ENCODE results near the gene TRPM3.

The TRPM3 gene

GRCh38 chr9:71073494-71073893, 47.9 kb downstream of the TRPM3 start:
- Histone ChIP-seq H3K4me3 (ENCODE audit: low read depth in 1 of 2, low read length in 2 of 2) (no peak overlapping the region), H3K36me3 (ENCODE audit: control insufficient read depth in 1 of 2, insufficient read depth in 2 of 2, low read length in 2 of 2) (no peaks in the 10 kb centered on the region), H3K27ac (ENCODE audit: low read depth, low read length) (no peak overlapping the region), H3K9ac (ENCODE audit: low read depth in 1 of 2, low read length in 2 of 2) (no peak overlapping the region), H3K27me3 (ENCODE audit: control insufficient read depth in 1 of 2, insufficient read depth in 2 of 2, low read length in 2 of 2) (no peaks in the 10 kb centered on the region), H3K4me1 (ENCODE audit: control insufficient read depth in 1 of 2, insufficient read depth in 2 of 2, low read length in 2 of 2) (no peaks in the 10 kb centered on the region), H3K9me3 (ENCODE audit: control insufficient read depth in 1 of 2, low read length in 2 of 2) (no peaks in the 10 kb centered on the region)

GRCh38 chr9:71072587-71072986, 48.8 kb downstream of the TRPM3 start:
- H3K27ac ChIP-seq (ENCODE audit: low read depth, low read length), result no peak overlapping the region
- no peak overlapping the region for H3K4me3 ChIP-seq (ENCODE audit: low read depth in 1 of 2, low read length in 2 of 2)
- H3K9me3 ChIP-seq (ENCODE audit: control insufficient read depth in 1 of 2, low read length in 2 of 2), result no peaks in the 10 kb centered on the region
- no peak overlapping the region for H3K9ac ChIP-seq (ENCODE audit: low read depth in 1 of 2, low read length in 2 of 2)
- H3K27me3 ChIP-seq (ENCODE audit: control insufficient read depth in 1 of 2, insufficient read depth in 2 of 2, low read length in 2 of 2), result no peaks in the 10 kb centered on the region
- no peaks in the 10 kb centered on the region for H3K4me1 ChIP-seq (ENCODE audit: control insufficient read depth in 1 of 2, insufficient read depth in 2 of 2, low read length in 2 of 2)
- no peaks in the 10 kb centered on the region for H3K36me3 ChIP-seq (ENCODE audit: control insufficient read depth in 1 of 2, insufficient read depth in 2 of 2, low read length in 2 of 2)

- Histone ChIP-seq H3K36me3 (ENCODE audit: control insufficient read depth in 1 of 2, insufficient read depth in 2 of 2, low read length in 2 of 2) (no peaks in the 10 kb centered on the region), H3K4me3 (ENCODE audit: low read depth in 1 of 2, low read length in 2 of 2) (no peak overlapping the region), H3K27ac (ENCODE audit: low read depth, low read length) (no peak overlapping the region), H3K4me1 (ENCODE audit: control insufficient read depth in 1 of 2, insufficient read depth in 2 of 2, low read length in 2 of 2) (no peaks in the 10 kb centered on the region), H3K9me3 (ENCODE audit: control insufficient read depth in 1 of 2, low read length in 2 of 2) (no peaks in the 10 kb centered on the region), H3K27me3 (ENCODE audit: control insufficient read depth in 1 of 2, insufficient read depth in 2 of 2, low read length in 2 of 2) (no peaks in the 10 kb centered on the region), H3K9ac (ENCODE audit: low read depth in 1 of 2, low read length in 2 of 2) (no peak overlapping the region)
These were observed 49.8 kb downstream of the TRPM3 start for GRCh38 chr9:71071633-71072032.

- Histone ChIP-seq H3K4me3 (ENCODE audit: low read depth in 1 of 2, low read length in 2 of 2) (no peak overlapping the region), H3K4me1 (ENCODE audit: control insufficient read depth in 1 of 2, insufficient read depth in 2 of 2, low read length in 2 of 2) (no peaks in the 10 kb centered on the region)
These were observed 62.8 kb downstream of the TRPM3 start for GRCh38 chr9:71058660-71059059.

GRCh38 chr9:71052287-71052686, 69.1 kb downstream of the TRPM3 start:
- Histone ChIP-seq H3K27me3 (ENCODE audit: control insufficient read depth in 1 of 2, insufficient read depth in 2 of 2, low read length in 2 of 2) (no peaks in the 10 kb centered on the region), H3K36me3 (ENCODE audit: control insufficient read depth in 1 of 2, insufficient read depth in 2 of 2, low read length in 2 of 2) (no peaks in the 10 kb centered on the region), H3K27ac (ENCODE audit: low read depth, low read length) (no peak overlapping the region), H3K4me1 (ENCODE audit: control insufficient read depth in 1 of 2, insufficient read depth in 2 of 2, low read length in 2 of 2) (no peaks in the 10 kb centered on the region), H3K9me3 (ENCODE audit: control insufficient read depth in 1 of 2, low read length in 2 of 2) (no peaks in the 10 kb centered on the region), H3K4me3 (ENCODE audit: low read depth in 1 of 2, low read length in 2 of 2) (no peak overlapping the region), H3K9ac (ENCODE audit: low read depth in 1 of 2, low read length in 2 of 2) (no peak overlapping the region)

More at GRCh38 chr9:71058660-71059059, 62.8 kb downstream of the TRPM3 start:
- H3K27ac ChIP-seq (ENCODE audit: low read depth, low read length), result no peak overlapping the region
- no peaks in the 10 kb centered on the region for H3K36me3 ChIP-seq (ENCODE audit: control insufficient read depth in 1 of 2, insufficient read depth in 2 of 2, low read length in 2 of 2)
- no peak overlapping the region for H3K9ac ChIP-seq (ENCODE audit: low read depth in 1 of 2, low read length in 2 of 2)
- no peaks in the 10 kb centered on the region for H3K9me3 ChIP-seq (ENCODE audit: control insufficient read depth in 1 of 2, low read length in 2 of 2)
- no peaks in the 10 kb centered on the region for H3K27me3 ChIP-seq (ENCODE audit: control insufficient read depth in 1 of 2, insufficient read depth in 2 of 2, low read length in 2 of 2)

GRCh38 chr9:71048280-71048679, 73.1 kb downstream of the TRPM3 start:
- no peak overlapping the region for H3K9ac ChIP-seq (ENCODE audit: low read depth in 1 of 2, low read length in 2 of 2)
- no peak overlapping the region for H3K27ac ChIP-seq (ENCODE audit: low read depth, low read length)
- H3K27me3 ChIP-seq (ENCODE audit: control insufficient read depth in 1 of 2, insufficient read depth in 2 of 2, low read length in 2 of 2), result no peaks in the 10 kb centered on the region
- H3K4me1 ChIP-seq (ENCODE audit: control insufficient read depth in 1 of 2, insufficient read depth in 2 of 2, low read length in 2 of 2), result no peaks in the 10 kb centered on the region
- no peaks in the 10 kb centered on the region for H3K9me3 ChIP-seq (ENCODE audit: control insufficient read depth in 1 of 2, low read length in 2 of 2)
- no peak overlapping the region for H3K4me3 ChIP-seq (ENCODE audit: low read depth in 1 of 2, low read length in 2 of 2)
- no peaks in the 10 kb centered on the region for H3K36me3 ChIP-seq (ENCODE audit: control insufficient read depth in 1 of 2, insufficient read depth in 2 of 2, low read length in 2 of 2)

- Histone ChIP-seq H3K9ac (ENCODE audit: low read depth in 1 of 2, low read length in 2 of 2) (no peak overlapping the region), H3K4me3 (ENCODE audit: low read depth in 1 of 2, low read length in 2 of 2) (no peak overlapping the region), H3K4me1 (ENCODE audit: control insufficient read depth in 1 of 2, insufficient read depth in 2 of 2, low read length in 2 of 2) (no peaks in the 10 kb centered on the region), H3K36me3 (ENCODE audit: control insufficient read depth in 1 of 2, insufficient read depth in 2 of 2, low read length in 2 of 2) (no peaks in the 10 kb centered on the region), H3K27ac (ENCODE audit: low read depth, low read length) (no peak overlapping the region), H3K27me3 (ENCODE audit: control insufficient read depth in 1 of 2, insufficient read depth in 2 of 2, low read length in 2 of 2) (no peaks in the 10 kb centered on the region), H3K9me3 (ENCODE audit: control insufficient read depth in 1 of 2, low read length in 2 of 2) (no peaks in the 10 kb centered on the region)
These were observed 78.9 kb downstream of the TRPM3 start for GRCh38 chr9:71042448-71042990.

GRCh38 chr9:71037521-71037920, 83.9 kb downstream of the TRPM3 start:
- no peaks in the 10 kb centered on the region for H3K4me1 ChIP-seq (ENCODE audit: control insufficient read depth in 1 of 2, insufficient read depth in 2 of 2, low read length in 2 of 2)
- no peaks in the 10 kb centered on the region for H3K27me3 ChIP-seq (ENCODE audit: control insufficient read depth in 1 of 2, insufficient read depth in 2 of 2, low read length in 2 of 2)
- H3K9ac ChIP-seq (ENCODE audit: low read depth in 1 of 2, low read length in 2 of 2), result no peak overlapping the region
- H3K36me3 ChIP-seq (ENCODE audit: control insufficient read depth in 1 of 2, insufficient read depth in 2 of 2, low read length in 2 of 2), result no peaks in the 10 kb centered on the region
- H3K4me3 ChIP-seq (ENCODE audit: low read depth in 1 of 2, low read length in 2 of 2), result no peak overlapping the region
- H3K9me3 ChIP-seq (ENCODE audit: control insufficient read depth in 1 of 2, low read length in 2 of 2), result no peaks in the 10 kb centered on the region
- no peak overlapping the region for H3K27ac ChIP-seq (ENCODE audit: low read depth, low read length)

GRCh38 chr9:71036501-71036900, 84.9 kb downstream of the TRPM3 start:
- no peak overlapping the region for H3K27ac ChIP-seq (ENCODE audit: low read depth, low read length)
- H3K27me3 ChIP-seq (ENCODE audit: control insufficient read depth in 1 of 2, insufficient read depth in 2 of 2, low read length in 2 of 2), result no peaks in the 10 kb centered on the region
- no peak overlapping the region for H3K4me3 ChIP-seq (ENCODE audit: low read depth in 1 of 2, low read length in 2 of 2)
- H3K9ac ChIP-seq (ENCODE audit: low read depth in 1 of 2, low read length in 2 of 2), result no peak overlapping the region
- H3K4me1 ChIP-seq (ENCODE audit: control insufficient read depth in 1 of 2, insufficient read depth in 2 of 2, low read length in 2 of 2), result no peaks in the 10 kb centered on the region
- H3K36me3 ChIP-seq (ENCODE audit: control insufficient read depth in 1 of 2, insufficient read depth in 2 of 2, low read length in 2 of 2), result no peaks in the 10 kb centered on the region
- no peaks in the 10 kb centered on the region for H3K9me3 ChIP-seq (ENCODE audit: control insufficient read depth in 1 of 2, low read length in 2 of 2)

GRCh38 chr9:71032779-71033178, 88.6 kb downstream of the TRPM3 start:
- Histone ChIP-seq H3K27me3 (ENCODE audit: control insufficient read depth in 1 of 2, insufficient read depth in 2 of 2, low read length in 2 of 2) (no peaks in the 10 kb centered on the region), H3K36me3 (ENCODE audit: control insufficient read depth in 1 of 2, insufficient read depth in 2 of 2, low read length in 2 of 2) (no peaks in the 10 kb centered on the region), H3K4me1 (ENCODE audit: control insufficient read depth in 1 of 2, insufficient read depth in 2 of 2, low read length in 2 of 2) (no peaks in the 10 kb centered on the region), H3K27ac (ENCODE audit: low read depth, low read length) (no peak overlapping the region), H3K4me3 (ENCODE audit: low read depth in 1 of 2, low read length in 2 of 2) (no peak overlapping the region), H3K9me3 (ENCODE audit: control insufficient read depth in 1 of 2, low read length in 2 of 2) (no peaks in the 10 kb centered on the region), H3K9ac (ENCODE audit: low read depth in 1 of 2, low read length in 2 of 2) (no peak overlapping the region)

GRCh38 chr9:71025728-71026127, 95.7 kb downstream of the TRPM3 start:
- H3K4me1 ChIP-seq (ENCODE audit: control insufficient read depth in 1 of 2, insufficient read depth in 2 of 2, low read length in 2 of 2), result no peaks in the 10 kb centered on the region
- no peaks in the 10 kb centered on the region for H3K9me3 ChIP-seq (ENCODE audit: control insufficient read depth in 1 of 2, low read length in 2 of 2)
- no peak overlapping the region for H3K4me3 ChIP-seq (ENCODE audit: low read depth in 1 of 2, low read length in 2 of 2)
- no peaks in the 10 kb centered on the region for H3K27me3 ChIP-seq (ENCODE audit: control insufficient read depth in 1 of 2, insufficient read depth in 2 of 2, low read length in 2 of 2)
- no peak overlapping the region for H3K27ac ChIP-seq (ENCODE audit: low read depth, low read length)
- no peak overlapping the region for H3K9ac ChIP-seq (ENCODE audit: low read depth in 1 of 2, low read length in 2 of 2)
- no peaks in the 10 kb centered on the region for H3K36me3 ChIP-seq (ENCODE audit: control insufficient read depth in 1 of 2, insufficient read depth in 2 of 2, low read length in 2 of 2)

All from duodenal mucosa (tissue), 2 donors.